Measurements from ENCODE around the gene GFRA3.
A peak's percentile ranks its signal among the peaks of the same experiment; 100 is the strongest.

The GFRA3 gene

DNA sequence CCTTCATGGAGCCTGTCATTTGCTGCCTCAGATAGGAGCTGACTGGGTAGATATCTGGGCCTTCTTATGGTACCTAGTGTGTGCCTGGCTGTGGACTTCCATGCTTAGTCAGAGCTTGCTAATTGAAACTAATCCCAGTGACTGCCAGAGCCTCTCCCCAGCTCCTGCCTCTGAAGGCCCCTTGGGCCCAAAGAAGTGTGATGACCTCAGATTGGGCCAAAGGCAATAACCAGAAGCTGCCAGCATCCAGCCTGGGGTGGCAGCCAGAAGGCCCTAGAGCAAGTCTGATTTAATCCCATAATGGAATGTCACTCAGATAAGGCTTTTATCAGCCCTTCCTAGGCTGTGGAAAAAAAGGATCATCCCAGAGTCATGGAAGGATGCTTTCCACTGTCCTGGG, 44.2 kb downstream of the GFRA3 start:
- H3K79me2 ChIP-seq (ENCODE audit: control insufficient read depth, insufficient read depth, low read length, poor library complexity), result no peaks in the 10 kb centered on the region
- H3K18ac ChIP-seq (ENCODE audit: low read length), result no peak overlapping the region
- no peak overlapping the region for H4K91ac ChIP-seq (ENCODE audit: low read depth, low read length)
- no peak overlapping the region for H3K4ac ChIP-seq (ENCODE audit: low read depth, low read length)
- no peaks in the 10 kb centered on the region for H3K36me3 ChIP-seq (ENCODE audit: control insufficient read depth in 1 of 2, insufficient read depth in 2 of 2, low read length in 2 of 2)
- H2AK5ac ChIP-seq (ENCODE audit: low read length), result no peak overlapping the region
- H2BK5ac ChIP-seq (ENCODE audit: low read depth, low read length, poor library complexity), result no peak overlapping the region
- H4K12ac ChIP-seq (ENCODE audit: low read depth, low read length), result no peak overlapping the region
- H3K27me3 ChIP-seq (ENCODE audit: insufficient read depth, low read length), result no peaks in the 10 kb centered on the region
- H3K4me2 ChIP-seq (ENCODE audit: low read length), result no peak overlapping the region
- H3K27ac ChIP-seq (ENCODE audit: low read depth, low read length), result no peak overlapping the region
- DNase-seq, result peak; percentile 63 to 72
- H4K8ac ChIP-seq (ENCODE audit: low read depth, low read length), result no peak overlapping the region
- no peaks in the 10 kb centered on the region for H3K79me1 ChIP-seq (ENCODE audit: low read length)
- H3K23ac ChIP-seq (ENCODE audit: low read length), result no peak overlapping the region
- H2BK120ac ChIP-seq (ENCODE audit: insufficient read depth, low read length, poor library complexity), result no peak overlapping the region
- no peaks in the 10 kb centered on the region for H3K9me3 ChIP-seq (ENCODE audit: insufficient read depth, low read depth, low read length)
- H3K14ac ChIP-seq (ENCODE audit: low read length), result no peak overlapping the region
- no peak overlapping the region for H3K4me3 ChIP-seq (ENCODE audit: low read depth, low read length)
- no peak overlapping the region for H3K9ac ChIP-seq (ENCODE audit: low read length)
- no peak overlapping the region for H2AFZ ChIP-seq (ENCODE audit: insufficient read depth, low read length, poor library complexity)
- no peak overlapping the region for H2BK12ac ChIP-seq (ENCODE audit: low read length)
- no peaks in the 10 kb centered on the region for H3K4me1 ChIP-seq (ENCODE audit: control insufficient read depth in 1 of 2, insufficient read depth in 2 of 2, low read length in 2 of 2)

DNA sequence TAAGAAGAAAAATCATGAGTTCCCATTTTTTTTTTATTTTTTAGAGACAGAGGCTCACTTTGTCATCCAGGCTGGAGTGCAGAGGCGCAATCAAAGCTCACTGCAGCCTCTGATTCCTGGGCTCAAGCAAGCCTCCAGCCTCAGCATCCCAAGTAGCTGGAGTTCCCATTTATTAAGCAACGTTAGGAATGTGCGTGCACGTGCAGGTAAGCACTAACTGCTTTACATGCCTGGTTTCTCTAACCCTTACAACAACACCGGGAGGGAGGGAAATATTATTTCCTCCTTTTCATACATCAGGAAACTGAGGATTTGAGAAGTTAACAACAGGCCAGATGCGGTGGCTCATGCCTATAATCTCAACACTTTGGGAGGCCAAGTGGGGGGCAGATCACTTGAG, 45.0 kb downstream of the GFRA3 start:
- no peak overlapping the region for H2AFZ ChIP-seq (ENCODE audit: insufficient read depth, low read length, poor library complexity)
- no peaks in the 10 kb centered on the region for H3K36me3 ChIP-seq (ENCODE audit: control insufficient read depth in 1 of 2, insufficient read depth in 2 of 2, low read length in 2 of 2)
- H3K79me2 ChIP-seq (ENCODE audit: control insufficient read depth, insufficient read depth, low read length, poor library complexity), result no peaks in the 10 kb centered on the region
- peak; percentile 42 to 71 for DNase-seq
- H4K12ac ChIP-seq (ENCODE audit: low read depth, low read length), result no peak overlapping the region
- no peak overlapping the region for H3K23ac ChIP-seq (ENCODE audit: low read length)
- no peaks in the 10 kb centered on the region for H3K9me3 ChIP-seq (ENCODE audit: insufficient read depth, low read depth, low read length)
- H3K4ac ChIP-seq (ENCODE audit: low read depth, low read length), result no peak overlapping the region
- H3K9ac ChIP-seq (ENCODE audit: low read length), result no peak overlapping the region
- no peak overlapping the region for H3K27ac ChIP-seq (ENCODE audit: low read depth, low read length)
- no peak overlapping the region for H4K91ac ChIP-seq (ENCODE audit: low read depth, low read length)
- no peak overlapping the region for H2BK12ac ChIP-seq (ENCODE audit: low read length)
- no peaks in the 10 kb centered on the region for H3K79me1 ChIP-seq (ENCODE audit: low read length)
- no peaks in the 10 kb centered on the region for H3K4me1 ChIP-seq (ENCODE audit: control insufficient read depth in 1 of 2, insufficient read depth in 2 of 2, low read length in 2 of 2)
- no peak overlapping the region for H2AK5ac ChIP-seq (ENCODE audit: low read length)
- H3K18ac ChIP-seq (ENCODE audit: low read length), result no peak overlapping the region
- no peaks in the 10 kb centered on the region for H3K27me3 ChIP-seq (ENCODE audit: insufficient read depth, low read length)
- H4K8ac ChIP-seq (ENCODE audit: low read depth, low read length), result no peak overlapping the region
- WGBS (ENCODE audit: extremely low coverage, insufficient coverage, insufficient read length), result no CpG with 5 or more reads among the region's 6 CpGs
- no peak overlapping the region for H3K14ac ChIP-seq (ENCODE audit: low read length)
- no peak overlapping the region for H3K4me3 ChIP-seq (ENCODE audit: low read depth, low read length)
- H3K4me2 ChIP-seq (ENCODE audit: low read length), result no peak overlapping the region
- no peak overlapping the region for H2BK120ac ChIP-seq (ENCODE audit: insufficient read depth, low read length, poor library complexity)
- no peak overlapping the region for H2BK5ac ChIP-seq (ENCODE audit: low read depth, low read length, poor library complexity)

DNA sequence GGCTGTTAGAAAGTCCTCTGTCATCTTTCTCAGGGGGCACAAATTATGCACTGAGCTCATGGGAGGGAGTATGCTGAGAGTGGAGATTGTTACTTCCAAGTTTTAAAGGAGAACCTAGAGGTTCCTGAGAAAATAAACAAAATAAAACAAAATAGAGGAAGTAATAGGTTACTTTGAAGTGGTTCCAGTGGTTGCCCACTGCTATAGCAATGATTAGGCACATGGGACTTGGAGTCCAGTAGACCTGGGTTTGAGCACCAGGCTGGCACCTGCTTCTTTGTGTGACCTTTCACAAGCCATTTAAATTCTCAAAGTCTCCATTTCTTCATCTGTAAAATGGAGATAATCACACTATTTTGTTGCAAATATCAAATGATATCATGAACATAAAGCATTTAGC, 47.5 kb downstream of the GFRA3 start:
- Histone ChIP-seq H2AFZ (ENCODE audit: insufficient read depth, low read length, poor library complexity) (no peak overlapping the region), H2BK5ac (ENCODE audit: low read depth, low read length, poor library complexity) (no peak overlapping the region), H2BK120ac (ENCODE audit: insufficient read depth, low read length, poor library complexity) (no peak overlapping the region), H3K4me1 (ENCODE audit: control insufficient read depth in 1 of 2, insufficient read depth in 2 of 2, low read length in 2 of 2) (no peaks in the 10 kb centered on the region), H4K91ac (ENCODE audit: low read depth, low read length) (no peak overlapping the region), H3K4me3 (ENCODE audit: low read depth, low read length) (no peak overlapping the region), H3K23ac (ENCODE audit: low read length) (no peak overlapping the region), H3K79me2 (ENCODE audit: control insufficient read depth, insufficient read depth, low read length, poor library complexity) (no peaks in the 10 kb centered on the region), H3K79me1 (ENCODE audit: low read length) (no peaks in the 10 kb centered on the region), H3K36me3 (ENCODE audit: control insufficient read depth in 1 of 2, insufficient read depth in 2 of 2, low read length in 2 of 2) (no peaks in the 10 kb centered on the region), H3K27me3 (ENCODE audit: insufficient read depth, low read length) (no peaks in the 10 kb centered on the region), H3K18ac (ENCODE audit: low read length) (no peak overlapping the region), H3K4ac (ENCODE audit: low read depth, low read length) (no peak overlapping the region), H3K4me2 (ENCODE audit: low read length) (no peak overlapping the region), H3K9me3 (ENCODE audit: insufficient read depth, low read depth, low read length) (no peaks in the 10 kb centered on the region), H3K27ac (ENCODE audit: low read depth, low read length) (no peak overlapping the region), H4K8ac (ENCODE audit: low read depth, low read length) (no peak overlapping the region), H3K9ac (ENCODE audit: low read length) (no peak overlapping the region), H3K14ac (ENCODE audit: low read length) (no peak overlapping the region), H2BK12ac (ENCODE audit: low read length) (no peak overlapping the region), H2AK5ac (ENCODE audit: low read length) (no peak overlapping the region), H4K12ac (ENCODE audit: low read depth, low read length) (no peak overlapping the region)
- DNase-seq, result no peak

DNA sequence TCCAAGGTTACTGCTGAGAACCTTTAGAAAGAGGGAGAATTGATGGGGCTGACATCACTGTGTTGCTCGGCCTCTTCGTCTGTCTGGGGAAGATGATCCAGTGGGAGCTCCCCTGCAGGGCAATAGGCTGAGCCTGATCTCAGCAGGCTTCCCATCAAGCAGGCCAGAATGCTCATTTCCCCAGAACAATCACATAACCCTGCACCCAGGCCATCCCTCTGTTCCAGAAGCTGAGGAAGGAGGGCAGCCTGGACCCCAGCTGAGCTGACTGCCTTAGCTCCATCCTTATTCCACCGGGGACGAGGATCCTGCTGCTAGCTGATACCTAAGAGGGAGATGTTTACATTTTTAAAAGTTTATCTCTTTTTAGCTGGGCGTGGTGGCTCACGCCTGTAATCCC, 49.7 kb downstream of the GFRA3 start:
- Histone ChIP-seq H3K27ac (ENCODE audit: low read depth, low read length) (no peak overlapping the region), H3K4me3 (ENCODE audit: low read depth, low read length) (no peak overlapping the region)
- no CpG with 5 or more reads among the region's 6 CpGs for WGBS (ENCODE audit: extremely low coverage, insufficient coverage, insufficient read length)

GRCh38 chr5:138223532-138223931, 50.9 kb downstream of the GFRA3 start:
- Histone ChIP-seq H3K36me3 (ENCODE audit: control insufficient read depth in 1 of 2, insufficient read depth in 2 of 2, low read length in 2 of 2) (no peaks in the 10 kb centered on the region), H3K79me1 (ENCODE audit: low read length) (no peaks in the 10 kb centered on the region), H3K9me3 (ENCODE audit: insufficient read depth, low read depth, low read length) (no peaks in the 10 kb centered on the region), H2BK5ac (ENCODE audit: low read depth, low read length, poor library complexity) (no peak overlapping the region), H3K18ac (ENCODE audit: low read length) (no peak overlapping the region), H3K4me2 (ENCODE audit: low read length) (no peak overlapping the region), H3K79me2 (ENCODE audit: control insufficient read depth, insufficient read depth, low read length, poor library complexity) (no peaks in the 10 kb centered on the region), H3K4me1 (ENCODE audit: control insufficient read depth in 1 of 2, insufficient read depth in 2 of 2, low read length in 2 of 2) (no peaks in the 10 kb centered on the region), H3K9ac (ENCODE audit: low read length) (no peak overlapping the region), H3K4ac (ENCODE audit: low read depth, low read length) (no peak overlapping the region), H3K4me3 (ENCODE audit: low read depth, low read length) (no peak overlapping the region), H2BK120ac (ENCODE audit: insufficient read depth, low read length, poor library complexity) (no peak overlapping the region), H3K14ac (ENCODE audit: low read length) (no peak overlapping the region), H4K12ac (ENCODE audit: low read depth, low read length) (no peak overlapping the region), H3K23ac (ENCODE audit: low read length) (no peak overlapping the region), H4K91ac (ENCODE audit: low read depth, low read length) (no peak overlapping the region), H2AK5ac (ENCODE audit: low read length) (no peak overlapping the region), H2AFZ (ENCODE audit: insufficient read depth, low read length, poor library complexity) (no peak overlapping the region), H3K27ac (ENCODE audit: low read depth, low read length) (no peak overlapping the region), H4K8ac (ENCODE audit: low read depth, low read length) (no peak overlapping the region), H2BK12ac (ENCODE audit: low read length) (no peak overlapping the region), H3K27me3 (ENCODE audit: insufficient read depth, low read length) (no peaks in the 10 kb centered on the region)
- WGBS (ENCODE audit: extremely low coverage, insufficient coverage, insufficient read length), result no CpG with 5 or more reads among the region's 1 CpG
- DNase-seq, result no peak

More for the DNA sequence above, 49.7 kb downstream of the GFRA3 start:
- Histone ChIP-seq H3K36me3 (ENCODE audit: control insufficient read depth in 1 of 2, insufficient read depth in 2 of 2, low read length in 2 of 2) (no peaks in the 10 kb centered on the region), H3K9me3 (ENCODE audit: insufficient read depth, low read depth, low read length) (no peaks in the 10 kb centered on the region), H2BK120ac (ENCODE audit: insufficient read depth, low read length, poor library complexity) (no peak overlapping the region), H2AK5ac (ENCODE audit: low read length) (no peak overlapping the region), H3K23ac (ENCODE audit: low read length) (no peak overlapping the region), H3K4me1 (ENCODE audit: control insufficient read depth in 1 of 2, insufficient read depth in 2 of 2, low read length in 2 of 2) (no peaks in the 10 kb centered on the region), H3K27me3 (ENCODE audit: insufficient read depth, low read length) (no peaks in the 10 kb centered on the region), H3K79me1 (ENCODE audit: low read length) (no peaks in the 10 kb centered on the region), H3K4ac (ENCODE audit: low read depth, low read length) (no peak overlapping the region), H3K14ac (ENCODE audit: low read length) (no peak overlapping the region), H3K9ac (ENCODE audit: low read length) (no peak overlapping the region), H3K4me2 (ENCODE audit: low read length) (no peak overlapping the region), H4K91ac (ENCODE audit: low read depth, low read length) (no peak overlapping the region), H3K79me2 (ENCODE audit: control insufficient read depth, insufficient read depth, low read length, poor library complexity) (no peaks in the 10 kb centered on the region), H2BK5ac (ENCODE audit: low read depth, low read length, poor library complexity) (no peak overlapping the region), H2AFZ (ENCODE audit: insufficient read depth, low read length, poor library complexity) (no peak overlapping the region), H4K8ac (ENCODE audit: low read depth, low read length) (no peak overlapping the region), H2BK12ac (ENCODE audit: low read length) (no peak overlapping the region), H3K18ac (ENCODE audit: low read length) (no peak overlapping the region), H4K12ac (ENCODE audit: low read depth, low read length) (no peak overlapping the region)
- DNase-seq, result no peak
